ENCODE results near the gene ALDH1L1. TPM values are rescaled to one million over a fixed set of nuclear protein-coding genes. Genes with fewer than 3 reads are reported as not detected.

The ALDH1L1 gene
- total and polyA plus RNA-seq, 2 donors = 11.5 to 24.0 TPM

GRCh38 chr3:126147147-126147931 lies 33.0 kb downstream of the ALDH1L1 start:
- Histone ChIP-seq H3K4me1 (ENCODE audit: insufficient read depth) (no peaks in the 10 kb centered on the region), H3K4me3 (ENCODE audit: low read depth, low read length) (no peak overlapping the region), H3K27ac (ENCODE audit: low read depth) (no peak overlapping the region), H3K36me3 (ENCODE audit: insufficient read depth) (no peaks in the 10 kb centered on the region)
- DNase-seq (ENCODE audit: extremely low spot score) = no peak
- WGBS = 88% methylated on average over 7 of the region's 7 CpGs

- H3K4me1 ChIP-seq (ENCODE audit: insufficient read depth) = no peaks in the 10 kb centered on the region
- no peaks in the 10 kb centered on the region for H3K36me3 ChIP-seq (ENCODE audit: insufficient read depth)
- no peak for DNase-seq (ENCODE audit: extremely low spot score)
- H3K4me3 ChIP-seq (ENCODE audit: low read depth, low read length) = no peak overlapping the region
- no peak overlapping the region for H3K27ac ChIP-seq (ENCODE audit: low read depth)
- WGBS = 90% methylated on average over 6 of the region's 6 CpGs
Measured at GRCh38 chr3:126146525-126147146, 33.8 kb downstream of the ALDH1L1 start.

GRCh38 chr3:126146034-126146433 lies 34.4 kb downstream of the ALDH1L1 start:
- Histone ChIP-seq H3K4me1 (ENCODE audit: insufficient read depth) (no peaks in the 10 kb centered on the region), H3K36me3 (ENCODE audit: insufficient read depth) (no peaks in the 10 kb centered on the region), H3K27ac (ENCODE audit: low read depth) (no peak overlapping the region), H3K4me3 (ENCODE audit: low read depth, low read length) (no peak overlapping the region)
- no peak for DNase-seq (ENCODE audit: extremely low spot score)
- WGBS = 79% methylated on average over 4 of the region's 4 CpGs

GRCh38 chr3:126142652-126143051 lies 37.7 kb downstream of the ALDH1L1 start:
- DNase-seq (ENCODE audit: extremely low spot score) = no peak

GRCh38 chr3:126137490-126138130 lies 42.8 kb downstream of the ALDH1L1 start:
- Histone ChIP-seq H3K27ac (ENCODE audit: low read depth) (no peak overlapping the region), H3K36me3 (ENCODE audit: insufficient read depth) (no peaks in the 10 kb centered on the region), H3K4me3 (ENCODE audit: low read depth, low read length) (no peak overlapping the region), H3K4me1 (ENCODE audit: insufficient read depth) (no peaks in the 10 kb centered on the region)
- WGBS = 88% methylated on average over 8 of the region's 8 CpGs
- no peak for DNase-seq (ENCODE audit: extremely low spot score)

More at GRCh38 chr3:126142652-126143051, 37.7 kb downstream of the ALDH1L1 start:
- no peaks in the 10 kb centered on the region for H3K36me3 ChIP-seq (ENCODE audit: insufficient read depth)
- whole genome bisulfite sequencing = 59% methylated on average over 3 of the region's 3 CpGs
- no peaks in the 10 kb centered on the region for H3K4me1 ChIP-seq (ENCODE audit: insufficient read depth)
- H3K4me3 ChIP-seq (ENCODE audit: low read depth, low read length) = no peak overlapping the region
- no peak overlapping the region for H3K27ac ChIP-seq (ENCODE audit: low read depth)

GRCh38 chr3:126136428-126137220 lies 43.8 kb downstream of the ALDH1L1 start:
- H3K4me3 ChIP-seq (ENCODE audit: low read depth, low read length) = no peak overlapping the region
- H3K4me1 ChIP-seq (ENCODE audit: insufficient read depth) = no peaks in the 10 kb centered on the region
- WGBS = 86% methylated on average over 11 of the region's 11 CpGs
- no peak overlapping the region for H3K27ac ChIP-seq (ENCODE audit: low read depth)
- no peaks in the 10 kb centered on the region for H3K36me3 ChIP-seq (ENCODE audit: insufficient read depth)
- no peak for DNase-seq (ENCODE audit: extremely low spot score)

GRCh38 chr3:126135406-126136076 lies 44.8 kb downstream of the ALDH1L1 start:
- Histone ChIP-seq H3K4me3 (ENCODE audit: low read depth, low read length) (no peak overlapping the region), H3K36me3 (ENCODE audit: insufficient read depth) (no peaks in the 10 kb centered on the region), H3K27ac (ENCODE audit: low read depth) (no peak overlapping the region), H3K4me1 (ENCODE audit: insufficient read depth) (no peaks in the 10 kb centered on the region)
- 92% methylated on average over 15 of the region's 15 CpGs for WGBS
- no peak for DNase-seq (ENCODE audit: extremely low spot score)

- H3K4me3 ChIP-seq (ENCODE audit: low read depth, low read length) = no peak overlapping the region
- no peaks in the 10 kb centered on the region for H3K4me1 ChIP-seq (ENCODE audit: insufficient read depth)
- H3K36me3 ChIP-seq (ENCODE audit: insufficient read depth) = no peaks in the 10 kb centered on the region
- WGBS = 84% methylated on average over 3 of the region's 3 CpGs
- DNase-seq (ENCODE audit: extremely low spot score) = no peak
- H3K27ac ChIP-seq (ENCODE audit: low read depth) = no peak overlapping the region
Measured at GRCh38 chr3:126135071-126135405, 45.3 kb downstream of the ALDH1L1 start.

GRCh38 chr3:126134219-126134975 lies 46.0 kb downstream of the ALDH1L1 start:
- WGBS = 45% methylated on average over 23 of the region's 23 CpGs
- no peaks in the 10 kb centered on the region for H3K36me3 ChIP-seq (ENCODE audit: insufficient read depth)
- no peak overlapping the region for H3K4me3 ChIP-seq (ENCODE audit: low read depth, low read length)
- no peaks in the 10 kb centered on the region for H3K4me1 ChIP-seq (ENCODE audit: insufficient read depth)
- peak; percentile 29 for DNase-seq (ENCODE audit: extremely low spot score)
- H3K27ac ChIP-seq (ENCODE audit: low read depth) = no peak overlapping the region

GRCh38 chr3:126133606-126134005 lies 46.8 kb downstream of the ALDH1L1 start:
- H3K4me3 ChIP-seq (ENCODE audit: low read depth, low read length) = no peak overlapping the region
- no peak overlapping the region for H3K27ac ChIP-seq (ENCODE audit: low read depth)
- WGBS = 65% methylated on average over 6 of the region's 6 CpGs
- H3K36me3 ChIP-seq (ENCODE audit: insufficient read depth) = no peaks in the 10 kb centered on the region
- no peak for DNase-seq (ENCODE audit: extremely low spot score)
- no peaks in the 10 kb centered on the region for H3K4me1 ChIP-seq (ENCODE audit: insufficient read depth)

- Histone ChIP-seq H3K4me1 (ENCODE audit: insufficient read depth) (no peaks in the 10 kb centered on the region), H3K4me3 (ENCODE audit: low read depth, low read length) (no peak overlapping the region), H3K36me3 (ENCODE audit: insufficient read depth) (no peaks in the 10 kb centered on the region), H3K27ac (ENCODE audit: low read depth) (no peak overlapping the region)
- 60% methylated on average over 14 of the region's 14 CpGs for WGBS
- DNase-seq (ENCODE audit: extremely low spot score) = no peak
Measured at GRCh38 chr3:126132751-126133511, 47.5 kb downstream of the ALDH1L1 start.
